ENCODE results near the gene NR1H4.

GRCh38 chr12:100445081-100445481 lies 28.6 kb upstream of the NR1H4 start:
- no peak for TF ChIP-seq POLR2A (IDR thresholded peaks at IDR 0.05)
- no peak for TF ChIP-seq CTCF (IDR thresholded peaks at IDR 0.05)
